Measurements from ENCODE around the gene CABP2.
A peak's percentile ranks its signal among the peaks of the same experiment; 100 is the strongest.
"Not testable (repeated sequence)": the region's sequence is repeated elsewhere in the genome, so short reads cannot be mapped to it uniquely, and the experiment has no call there.

Gene CABP2

DNA sequence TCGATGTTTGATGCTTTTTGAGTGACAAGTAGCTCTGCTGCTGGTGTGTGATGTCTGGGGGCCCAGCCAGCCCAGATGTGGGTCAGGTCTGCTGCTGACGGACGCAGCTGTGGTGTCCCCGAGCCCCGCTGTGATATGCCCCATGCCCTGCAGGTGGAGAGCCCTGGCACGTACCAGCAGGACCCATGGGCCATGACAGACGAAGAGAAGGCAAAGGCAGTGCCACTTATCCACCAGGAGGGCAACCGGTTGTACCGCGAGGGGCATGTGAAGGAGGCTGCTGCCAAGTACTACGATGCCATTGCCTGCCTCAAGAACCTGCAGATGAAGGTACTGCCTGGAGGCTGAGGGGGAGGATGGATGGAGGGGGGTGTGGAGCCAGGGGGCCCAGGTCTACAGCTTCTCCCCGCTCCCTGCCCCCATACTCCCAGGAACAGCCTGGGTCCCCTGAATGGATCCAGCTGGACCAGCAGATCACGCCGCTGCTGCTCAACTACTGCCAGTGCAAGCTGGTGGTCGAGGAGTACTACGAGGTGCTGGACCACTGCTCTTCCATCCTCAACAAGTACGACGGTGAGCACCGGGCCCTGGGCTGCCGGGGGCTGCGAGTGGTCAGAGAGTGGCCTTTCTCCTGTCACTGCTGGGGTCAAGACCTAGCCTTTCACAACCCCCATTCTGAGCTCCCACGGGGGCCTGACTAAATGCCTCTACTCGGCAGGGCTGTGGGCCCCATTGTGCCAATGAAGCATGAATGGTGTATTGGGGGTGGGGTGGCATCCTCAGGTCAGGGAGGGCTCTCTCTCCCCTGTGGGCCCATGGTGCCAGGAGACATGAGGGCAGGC, 33.1 kb downstream of the CABP2 start:
- no peak for DNase-seq (ENCODE audit: low read depth, low spot score)
- POLR2A ChIA-PET: interaction anchor here (0.6 to 1.5 kb wide), 3 partner anchors 7 to 58 kb away, joined by 3 to 7 read pairs (median 4); partner anchors contain the start of gene AIP
- H3K4me3 ChIP-seq (ENCODE audit: low read depth, low read length): no peak overlapping the region
- CTCF ChIA-PET: interaction anchor here (1.3 kb wide), 1 partner anchor 139 kb away, joined by 3 read pairs; no protein-coding TSS in a partner anchor
- TF ChIP-seq CTCF (IDR thresholded peaks at IDR 0.05; ENCODE audit: insufficient read depth, low read length, missing control alignments): no peak

DNA sequence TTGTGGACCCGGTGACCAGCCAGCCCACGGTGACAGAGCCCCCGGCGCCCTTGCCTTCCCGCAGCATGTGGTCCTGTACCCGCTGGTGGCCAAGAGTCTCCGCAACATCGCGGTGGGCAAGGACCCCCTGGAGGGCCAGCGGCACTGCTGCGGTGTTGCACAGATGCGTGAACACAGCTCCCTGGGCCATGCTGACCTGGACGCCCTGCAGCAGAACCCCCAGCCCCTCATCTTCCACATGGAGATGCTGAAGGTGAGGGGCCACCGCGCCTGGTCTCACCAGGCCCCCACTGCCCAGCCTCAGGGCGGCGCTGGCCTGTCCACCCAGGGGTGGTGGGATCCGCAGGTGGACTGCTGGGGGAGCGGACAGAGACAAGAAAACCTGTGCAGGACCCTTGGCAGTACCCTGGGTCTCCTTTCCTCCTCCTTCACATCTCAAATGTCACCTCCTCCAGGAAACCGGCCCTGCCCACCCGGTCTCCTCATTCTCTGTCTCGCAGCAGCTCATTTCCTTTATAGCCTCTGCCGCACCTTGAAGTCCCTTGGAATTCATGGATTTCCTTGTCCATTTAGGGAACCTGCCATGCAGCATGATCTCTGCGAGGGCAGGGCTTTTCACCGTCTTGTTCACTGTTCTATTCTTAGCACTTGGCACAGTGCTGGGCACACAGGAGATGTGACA, 33.9 kb downstream of the CABP2 start:
- ChIA-PET POLR2A (interaction anchor here (1.1 kb wide), 1 partner anchor 10 kb away, joined by 4 read pairs; no protein-coding TSS in a partner anchor), CTCF (no interaction called here)
- no peak overlapping the region for H3K4me3 ChIP-seq (ENCODE audit: low read depth, low read length)
- TF ChIP-seq CTCF (IDR thresholded peaks at IDR 0.05; ENCODE audit: insufficient read depth, low read length, missing control alignments): no peak
- no peak for DNase-seq (ENCODE audit: low read depth, low spot score)

DNA sequence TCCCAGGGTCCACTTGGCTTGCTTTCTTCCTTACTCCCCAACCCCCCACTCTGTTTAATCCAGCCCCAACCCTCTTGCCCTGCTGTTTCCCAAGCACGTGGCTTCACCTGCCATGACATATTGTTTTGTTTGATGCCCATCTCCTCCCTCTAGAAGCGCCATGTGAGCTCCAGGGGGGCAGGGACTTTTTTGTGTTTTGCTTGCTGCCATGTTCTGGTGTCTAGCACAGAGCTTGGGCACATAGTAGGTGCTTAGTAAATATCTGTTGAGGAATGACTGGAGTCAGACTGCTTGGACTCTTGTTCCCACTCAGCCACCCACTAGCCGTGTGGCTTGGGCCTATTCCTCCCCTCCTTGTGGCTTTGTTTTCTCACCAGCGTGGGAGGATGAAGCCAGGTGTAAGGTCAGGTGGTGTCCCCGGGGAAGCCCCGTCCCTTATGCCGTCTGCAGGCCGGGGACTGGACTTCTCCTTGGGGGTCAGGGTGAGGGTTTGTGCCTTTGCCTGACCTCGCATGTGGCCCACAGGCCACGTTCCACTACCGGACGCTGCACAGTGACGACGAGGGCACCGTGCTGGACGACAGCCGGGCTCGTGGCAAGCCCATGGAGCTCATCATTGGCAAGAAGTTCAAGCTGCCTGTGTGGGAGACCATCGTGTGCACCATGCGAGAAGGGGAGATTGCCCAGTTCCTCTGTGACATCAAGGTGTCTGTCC, 36.6 kb downstream of the CABP2 start:
- H3K4me3 ChIP-seq (ENCODE audit: low read depth, low read length): no peak overlapping the region
- DNase-seq (ENCODE audit: low read depth, low spot score): no peak
- ChIA-PET CTCF (no interaction called here), POLR2A (no interaction called here)
- TF ChIP-seq CTCF (IDR thresholded peaks at IDR 0.05; ENCODE audit: insufficient read depth, low read length, missing control alignments): no peak

- POLR2A ChIA-PET; H3K4me3 ChIP-seq (ENCODE audit: low read depth, low read length); DNase-seq (ENCODE audit: low read depth, low spot score): not testable (repeated sequence)
- CTCF ChIA-PET: interaction anchor here (1.9 kb wide), 1 partner anchor 20 kb away, joined by 4 read pairs; the partner anchor contains the start of gene PITPNM1
Observed at GRCh38 chr11:67485873-67486361, 37.3 kb downstream of the CABP2 start.

DNA sequence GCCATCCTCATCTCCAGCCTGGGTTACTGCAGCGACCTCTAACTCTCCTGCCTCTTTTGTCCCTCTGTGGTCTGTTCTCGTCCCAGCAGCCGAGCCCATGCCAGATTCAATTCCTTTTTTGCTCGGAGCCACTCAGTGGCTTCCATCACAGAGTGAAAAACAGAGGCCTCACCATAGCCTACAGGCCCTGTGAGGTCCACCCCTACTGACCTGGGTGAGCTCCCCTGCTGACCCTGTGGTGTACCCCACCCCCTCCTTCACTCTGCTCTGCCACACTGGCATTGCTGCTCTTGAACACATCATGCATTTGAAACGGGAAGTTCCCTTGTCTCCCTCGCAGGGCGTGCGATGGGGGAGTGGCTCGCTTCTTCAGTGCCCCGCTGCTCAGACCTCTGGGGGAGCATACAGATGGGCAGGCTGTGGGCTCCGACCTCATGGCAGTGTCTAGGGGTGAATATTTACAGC, 38.4 kb downstream of the CABP2 start:
- no peak overlapping the region for H3K4me3 ChIP-seq (ENCODE audit: low read depth, low read length)
- CTCF ChIA-PET: interaction anchor here (1.9 kb wide), 1 partner anchor 21 kb away, joined by 4 read pairs; the partner anchor contains the start of gene PITPNM1
- no peak for TF ChIP-seq CTCF (IDR thresholded peaks at IDR 0.05; ENCODE audit: insufficient read depth, low read length, missing control alignments)
- DNase-seq (ENCODE audit: low read depth, low spot score): no peak
- POLR2A ChIA-PET: no interaction called here

DNA sequence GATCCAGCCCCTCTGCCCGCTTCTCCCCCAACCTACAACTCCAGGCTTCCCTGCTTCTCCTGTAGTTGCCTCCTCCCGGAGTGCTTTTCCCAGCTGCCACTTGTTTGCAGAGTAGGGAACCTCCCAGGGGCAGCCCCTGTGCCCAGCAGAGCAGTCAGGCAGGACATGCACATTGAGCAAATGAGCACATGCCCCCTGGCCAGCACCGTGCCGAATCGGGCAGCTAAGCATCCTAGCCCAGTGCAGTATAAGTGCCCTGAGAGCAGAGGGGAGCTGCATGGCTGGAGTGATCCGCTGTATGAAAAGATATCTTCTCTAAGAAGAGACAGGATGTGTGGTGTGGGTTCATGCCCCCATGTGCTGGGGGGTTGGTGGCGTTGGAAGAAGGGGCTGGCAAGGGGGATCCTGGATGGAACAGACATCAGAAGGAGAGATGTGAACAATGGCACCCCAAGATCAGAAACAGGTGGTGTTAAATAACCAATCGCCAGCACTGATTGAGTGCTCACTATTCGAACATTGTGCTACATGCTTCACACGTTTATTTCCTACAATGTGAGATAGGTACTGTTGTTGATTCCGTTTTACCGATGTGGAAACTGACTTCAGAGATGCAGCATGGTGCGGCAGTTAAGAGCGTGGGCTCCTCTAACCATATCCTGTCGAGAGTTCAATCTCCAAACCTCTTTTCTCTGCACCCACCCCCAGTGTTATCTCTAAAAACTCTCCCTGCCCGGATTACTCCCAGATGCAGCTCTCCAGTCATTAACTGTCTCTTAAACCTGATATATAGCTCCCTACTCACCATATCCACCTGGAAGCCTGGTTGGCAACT, 39.2 kb downstream of the CABP2 start:
- no peak for TF ChIP-seq CTCF (IDR thresholded peaks at IDR 0.05; ENCODE audit: insufficient read depth, low read length, missing control alignments)
- H3K4me3 ChIP-seq (ENCODE audit: low read depth, low read length): peak overlapping the region; percentile 79
- DNase-seq (ENCODE audit: low read depth, low spot score): no peak
- ChIA-PET POLR2A (no interaction called here), CTCF (interaction anchor here (1.9 kb wide), 1 partner anchor 22 kb away, joined by 4 read pairs; the partner anchor contains the start of gene PITPNM1)

All from AG04449 (cell line).